ENCODE measurements around the gene CLASP1.

GRCh38 chr2:121333834-121334558 lies 315.3 kb downstream of the CLASP1 start:
- no peak for TF ChIP-seq ZFP30 (CRISPR knock-in tag; IDR thresholded peaks at IDR 0.05)
- TF ChIP-seq ARNTL (CRISPR knock-in tag; IDR thresholded peaks at IDR 0.05; ENCODE audit: borderline replicate concordance, low read depth), result no peak
- TF ChIP-seq ZNF565 (CRISPR knock-in tag; conservative IDR thresholded peaks at IDR 0.05; ENCODE audit: low read depth), result no peak
- TF ChIP-seq ZNF70 (CRISPR knock-in tag; IDR thresholded peaks at IDR 0.05), result no peak
- no peak for TF ChIP-seq ESRRG (CRISPR knock-in tag; IDR thresholded peaks at IDR 0.05)
- no peak for TF ChIP-seq SNAI2 (CRISPR knock-in tag; IDR thresholded peaks at IDR 0.05)

Data from SK-N-SH treated with all-trans-retinoic acid at 6 μM for 48 hours (cell line).